A204.1 (cell line): ENCODE data around the gene RUNX3.

Experiments
- FAIRE-seq: peaks from 2 replicates; lab custom pipeline; 2012; peaks lifted over from hg19 to GRCh38; lab: Jason Lieb, UNC

RUNX3 gene

DNA sequence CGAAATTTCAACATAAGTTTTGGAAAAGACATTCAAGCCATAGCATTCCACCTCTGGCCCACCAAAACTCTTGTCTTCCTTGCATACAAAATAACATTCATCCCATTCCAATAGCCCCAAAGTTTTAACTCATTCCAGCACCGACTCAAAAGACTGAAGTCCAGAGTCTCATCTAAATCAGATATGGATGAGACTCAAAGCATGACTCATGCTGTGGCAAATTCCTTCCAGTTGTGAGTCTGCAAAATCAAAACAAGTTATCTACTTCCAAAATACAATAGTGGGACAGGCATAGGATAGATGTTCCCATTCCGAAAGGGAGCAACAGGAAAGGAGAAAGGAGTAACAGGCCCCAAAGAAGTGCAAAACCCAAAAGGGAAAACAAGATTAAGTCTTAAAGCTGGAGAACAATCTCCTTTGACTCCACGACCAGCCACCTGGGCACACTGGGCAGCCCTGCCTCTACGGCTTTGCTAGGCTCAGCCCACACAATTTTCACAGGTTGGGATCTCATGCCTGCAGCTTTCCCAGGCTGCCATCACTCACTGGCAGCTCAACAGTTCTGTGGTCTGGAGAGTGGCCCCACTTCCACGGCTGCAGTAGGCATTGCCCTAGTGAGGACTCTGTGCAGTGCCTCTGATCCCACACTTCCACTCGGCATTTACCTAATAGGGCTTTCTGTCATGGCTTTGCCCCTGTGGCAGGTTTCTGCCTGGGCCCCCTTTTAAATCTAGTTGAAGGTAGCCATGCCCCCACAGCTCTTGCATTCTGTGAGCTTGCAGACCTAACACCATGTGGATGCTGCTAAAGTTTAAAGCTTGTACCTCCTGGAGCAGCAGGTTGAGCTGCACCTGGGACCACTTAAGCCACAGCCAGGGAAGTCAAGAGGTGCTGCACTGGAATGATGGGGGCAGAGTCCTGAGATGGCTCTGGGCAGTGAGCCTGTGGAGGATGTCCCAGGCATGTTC lies 51.0 kb downstream of the RUNX3 start:
- FAIRE-seq, result no peak

DNA sequence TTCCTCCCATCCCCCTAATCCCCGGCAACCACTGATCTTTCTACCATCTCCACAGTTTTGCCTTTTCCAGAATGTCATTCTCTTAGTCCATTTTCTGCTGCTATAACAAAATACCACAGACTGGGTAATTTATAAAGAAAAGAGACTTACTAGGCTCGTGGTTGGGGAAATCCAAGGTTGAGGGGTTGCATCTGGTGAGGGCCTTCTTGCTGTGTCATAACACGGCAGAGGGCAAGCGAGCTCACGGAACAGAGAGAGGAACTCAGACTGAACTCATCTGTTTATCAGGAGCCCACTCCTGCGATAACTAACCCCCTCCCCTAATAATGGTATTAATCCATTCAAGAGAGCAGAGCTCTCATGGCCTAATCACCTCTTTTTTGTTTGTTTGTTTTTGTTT lies 52.0 kb downstream of the RUNX3 start:
- no peak for FAIRE-seq

DNA sequence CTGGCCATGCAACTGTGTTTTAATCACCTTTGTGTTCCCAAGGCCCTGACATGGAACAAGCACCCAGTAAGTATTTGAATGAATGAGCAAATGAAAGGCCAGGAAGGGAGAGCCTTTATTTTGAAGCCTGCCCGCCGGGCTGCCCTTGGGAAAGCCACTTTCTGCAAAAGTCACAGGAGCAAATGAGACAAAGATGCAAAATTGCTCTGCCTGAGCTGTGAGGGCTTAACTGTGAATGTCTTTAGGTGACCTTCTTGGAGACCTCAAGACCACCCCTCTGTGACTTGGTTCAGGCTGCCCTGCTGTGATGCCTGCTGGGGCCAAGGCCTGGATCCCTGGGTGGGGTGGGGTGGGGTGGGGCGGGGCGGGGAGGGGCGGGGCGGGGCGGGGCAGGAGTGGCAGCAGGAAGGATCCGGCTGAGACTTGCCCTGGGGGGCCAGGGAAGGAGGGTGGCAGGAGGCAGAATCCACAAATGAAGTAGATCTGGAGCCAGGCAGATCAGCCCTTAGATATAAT lies 54.0 kb downstream of the RUNX3 start:
- no peak for FAIRE-seq

DNA sequence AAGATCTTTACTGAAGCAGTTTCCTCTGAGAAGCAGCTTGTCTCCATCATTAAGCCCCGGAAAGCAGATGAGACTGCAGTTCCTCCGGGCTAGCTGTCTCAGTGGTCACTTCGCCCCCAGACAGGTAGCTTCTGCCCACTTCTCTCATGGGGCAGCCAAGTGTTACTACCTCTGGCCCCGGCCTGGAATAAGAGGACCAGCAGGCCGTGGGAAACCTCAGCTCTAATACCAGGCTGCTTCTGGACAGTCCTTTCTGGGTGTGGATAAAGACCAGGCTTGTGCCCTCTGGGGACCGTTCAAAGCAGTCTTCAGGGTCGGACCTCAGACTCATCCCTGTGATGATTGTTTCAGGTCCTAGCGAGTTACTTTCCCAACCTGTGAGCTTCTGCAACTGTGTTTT lies 54.8 kb downstream of the RUNX3 start:
- no peak for FAIRE-seq

DNA sequence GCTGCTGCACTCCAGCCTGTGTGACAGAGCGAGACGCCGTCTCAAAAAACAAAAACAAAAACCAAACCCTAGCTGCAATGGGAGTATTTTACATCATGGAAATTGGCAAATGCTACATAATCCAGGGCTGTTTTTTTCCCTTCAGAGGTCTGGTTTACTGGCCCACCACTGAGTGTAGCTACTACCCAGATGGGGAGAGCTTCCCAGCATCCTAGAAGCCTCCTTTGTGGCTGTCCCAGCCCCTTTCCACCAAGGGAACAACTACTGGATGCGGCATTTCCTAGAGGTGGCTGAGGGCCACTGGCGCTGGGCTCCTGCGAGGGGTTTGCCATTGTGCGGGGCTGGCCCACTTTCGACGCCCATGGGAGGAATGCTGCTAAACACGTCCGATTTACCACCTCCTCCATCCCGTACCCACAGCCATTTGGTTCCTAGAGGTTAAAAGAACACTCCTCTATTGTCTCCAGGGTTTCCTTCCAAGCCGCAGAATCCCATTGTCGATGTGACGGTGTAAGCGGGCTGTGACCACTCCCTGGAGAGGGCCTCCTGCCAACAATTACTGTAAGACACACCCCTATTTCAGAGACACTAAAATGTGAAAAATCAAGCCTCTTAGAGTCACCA lies 55.4 kb downstream of the RUNX3 start:
- FAIRE-seq, result no peak

DNA sequence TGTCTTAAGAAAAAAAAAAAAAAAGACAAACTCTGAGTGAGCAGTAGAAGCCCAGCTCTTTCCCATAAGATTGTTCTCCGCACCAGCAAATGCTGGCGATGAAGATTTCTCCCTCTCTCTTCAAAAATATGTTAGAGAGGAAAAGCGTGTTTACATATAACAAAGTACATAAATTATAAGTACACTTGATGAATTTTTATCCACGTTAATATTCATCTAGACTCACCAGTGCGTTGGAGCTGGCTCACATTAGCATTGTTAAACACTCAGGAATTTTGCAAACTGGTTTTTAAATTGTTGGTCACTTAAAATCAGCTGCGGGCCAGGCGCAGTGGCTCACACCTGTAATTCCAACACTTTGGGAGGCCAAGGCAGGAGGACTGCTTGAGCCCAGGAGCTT lies 56.0 kb downstream of the RUNX3 start:
- FAIRE-seq, result no peak

DNA sequence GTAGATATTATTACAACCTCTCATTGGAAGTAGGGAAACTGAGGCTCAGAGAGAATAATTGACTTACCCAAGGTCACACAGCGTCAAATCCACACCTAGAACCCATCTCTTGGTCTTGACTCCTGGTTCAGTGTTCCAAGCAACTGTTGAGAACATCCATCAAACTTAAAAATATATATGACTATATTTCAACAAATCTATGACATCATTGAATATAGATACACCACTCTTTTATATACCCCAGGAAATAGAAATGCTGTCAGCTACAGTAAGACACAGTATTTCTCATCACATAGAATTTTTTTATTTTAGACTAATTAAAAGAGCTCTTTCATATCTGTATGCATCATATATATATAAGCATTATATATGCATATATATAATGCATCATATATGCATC lies 56.9 kb downstream of the RUNX3 start:
- no peak for FAIRE-seq

DNA sequence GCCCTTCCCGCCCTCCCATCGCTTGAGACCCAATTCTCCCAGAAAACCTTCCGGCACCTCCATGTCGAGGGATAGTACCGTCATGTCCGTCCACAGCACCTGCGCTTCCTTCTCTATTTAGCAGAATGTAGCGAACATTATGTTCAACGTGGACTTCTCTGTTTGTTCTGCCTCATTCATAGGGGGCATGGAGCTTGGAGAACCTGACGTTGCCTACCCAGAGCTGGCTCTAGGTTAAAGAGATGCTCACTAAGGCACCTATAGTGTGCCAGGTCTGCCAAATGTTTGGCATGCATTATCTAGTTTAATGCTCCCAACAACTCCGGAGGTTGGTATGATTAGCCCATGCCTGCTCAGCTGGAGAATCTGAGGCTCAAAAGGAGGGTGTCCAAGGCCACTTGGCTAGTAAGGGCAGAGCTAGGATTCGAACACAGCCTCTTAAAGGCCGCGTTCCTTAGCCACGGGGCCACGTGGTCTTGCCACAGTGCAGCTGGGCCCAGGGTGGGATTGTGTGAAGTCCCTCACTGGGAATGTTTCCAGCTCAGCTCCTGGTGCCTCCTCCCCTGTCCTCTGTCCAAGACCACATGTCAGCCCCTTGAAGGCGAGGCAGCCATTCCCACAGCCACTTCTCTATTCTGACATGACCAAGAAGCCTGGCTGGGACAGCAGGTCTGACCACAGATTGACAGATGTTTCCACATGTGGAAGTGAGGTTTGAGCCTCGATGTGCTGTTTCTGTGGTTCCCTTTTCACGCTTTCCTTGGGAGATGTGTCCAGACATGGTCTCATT lies 57.8 kb downstream of the RUNX3 start:
- no peak for FAIRE-seq

DNA sequence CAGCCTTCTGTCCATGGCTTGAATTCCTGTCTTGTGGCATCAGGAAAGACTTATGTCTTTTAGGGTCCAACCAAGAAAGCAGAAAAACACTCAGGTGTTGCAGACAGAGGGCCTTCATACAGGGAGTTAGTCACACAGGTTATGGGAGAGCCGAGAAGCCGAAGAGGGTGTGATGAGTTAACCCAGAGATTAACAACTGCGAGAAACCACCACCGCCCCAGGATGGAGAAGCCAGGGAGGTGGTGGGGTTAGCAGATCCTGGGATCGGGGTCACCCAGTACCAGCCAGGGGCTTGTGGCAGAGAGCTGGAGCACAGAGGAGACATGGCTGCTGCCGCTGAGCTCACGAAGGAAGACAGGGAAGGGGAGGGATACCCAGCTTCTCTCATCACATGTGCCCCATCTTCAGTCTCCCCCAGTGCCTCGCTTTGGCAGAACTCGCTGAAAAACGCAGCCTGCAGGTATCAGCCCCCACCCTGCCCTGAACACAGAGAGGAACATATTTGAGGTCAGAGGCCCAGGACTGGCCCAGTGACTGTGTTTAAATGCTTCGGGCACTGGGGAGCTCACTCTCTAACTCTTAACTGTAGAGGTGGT lies 58.7 kb downstream of the RUNX3 start:
- FAIRE-seq, result no peak

DNA sequence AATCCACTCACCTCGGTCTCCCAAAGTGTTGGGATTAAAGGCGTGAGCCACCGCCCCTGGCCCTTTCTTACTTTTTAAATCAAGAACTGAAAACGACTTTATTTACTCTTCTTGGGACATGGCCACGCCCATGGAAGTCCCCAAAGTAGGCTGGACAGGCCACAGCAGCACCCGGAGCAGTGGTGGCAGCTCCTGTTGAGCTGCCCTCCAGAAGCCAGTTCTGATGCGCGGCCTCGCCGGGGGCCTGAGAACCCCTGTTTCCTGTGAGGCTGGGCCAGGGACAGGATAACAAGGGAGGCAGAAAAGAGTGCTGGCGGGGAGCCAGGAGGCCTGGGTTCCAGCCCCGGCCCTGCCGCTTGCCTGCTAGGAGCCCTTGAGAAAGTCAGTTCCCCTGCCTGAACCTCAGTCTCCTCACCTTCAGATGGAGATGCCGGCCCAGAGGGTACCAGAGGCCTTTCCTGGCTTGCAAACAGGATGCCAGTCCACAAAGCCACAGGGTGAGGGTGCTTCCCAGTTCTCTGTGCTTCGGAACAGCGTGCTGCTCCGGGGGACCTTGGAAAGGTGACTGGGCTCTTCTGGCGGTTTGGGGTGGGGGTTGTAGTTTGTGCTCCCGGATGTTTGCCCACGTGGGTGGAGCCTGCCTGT lies 59.4 kb downstream of the RUNX3 start:
- no peak for FAIRE-seq

DNA sequence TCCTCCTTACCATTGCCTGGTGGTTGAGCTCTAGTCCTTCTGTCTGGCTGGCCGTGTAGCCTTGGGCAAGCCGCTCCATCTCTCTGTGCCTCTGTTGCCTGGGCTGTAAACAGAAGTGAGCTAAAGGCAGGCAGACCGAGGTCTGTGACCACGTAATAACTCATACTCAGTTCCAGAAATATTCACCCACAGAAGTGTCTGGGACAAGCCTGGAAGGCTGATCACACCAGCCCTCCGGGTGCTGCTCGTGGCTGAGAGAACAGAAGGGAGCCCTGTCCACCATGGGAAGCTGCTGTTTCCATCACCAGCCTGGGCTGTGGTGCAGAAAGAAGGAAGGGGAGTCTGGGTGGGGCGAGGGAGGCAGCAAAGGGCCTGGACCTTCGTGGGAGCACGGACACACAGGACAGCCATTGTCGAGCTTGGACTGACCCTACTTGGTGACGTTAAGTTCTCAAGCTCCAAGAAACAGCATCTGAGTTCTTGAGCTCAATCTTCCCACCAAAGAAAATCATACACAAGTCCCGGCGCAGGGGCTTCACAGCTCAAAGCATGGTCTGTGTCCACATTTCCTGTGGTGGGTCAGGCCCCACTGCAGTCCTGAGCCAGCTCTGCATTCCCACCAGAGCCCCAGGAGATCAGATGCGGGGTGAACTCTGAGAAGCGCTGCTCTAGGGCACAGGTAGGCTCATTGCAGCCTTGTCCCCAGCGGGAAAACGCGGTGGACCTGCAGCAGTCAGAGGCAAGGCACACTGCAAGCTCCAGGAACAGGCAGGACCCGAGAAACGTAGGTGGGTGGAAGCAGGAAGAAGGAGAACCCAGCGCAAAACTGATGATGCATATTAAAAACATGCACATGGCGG lies 61.8 kb downstream of the RUNX3 start:
- FAIRE-seq, result no peak

DNA sequence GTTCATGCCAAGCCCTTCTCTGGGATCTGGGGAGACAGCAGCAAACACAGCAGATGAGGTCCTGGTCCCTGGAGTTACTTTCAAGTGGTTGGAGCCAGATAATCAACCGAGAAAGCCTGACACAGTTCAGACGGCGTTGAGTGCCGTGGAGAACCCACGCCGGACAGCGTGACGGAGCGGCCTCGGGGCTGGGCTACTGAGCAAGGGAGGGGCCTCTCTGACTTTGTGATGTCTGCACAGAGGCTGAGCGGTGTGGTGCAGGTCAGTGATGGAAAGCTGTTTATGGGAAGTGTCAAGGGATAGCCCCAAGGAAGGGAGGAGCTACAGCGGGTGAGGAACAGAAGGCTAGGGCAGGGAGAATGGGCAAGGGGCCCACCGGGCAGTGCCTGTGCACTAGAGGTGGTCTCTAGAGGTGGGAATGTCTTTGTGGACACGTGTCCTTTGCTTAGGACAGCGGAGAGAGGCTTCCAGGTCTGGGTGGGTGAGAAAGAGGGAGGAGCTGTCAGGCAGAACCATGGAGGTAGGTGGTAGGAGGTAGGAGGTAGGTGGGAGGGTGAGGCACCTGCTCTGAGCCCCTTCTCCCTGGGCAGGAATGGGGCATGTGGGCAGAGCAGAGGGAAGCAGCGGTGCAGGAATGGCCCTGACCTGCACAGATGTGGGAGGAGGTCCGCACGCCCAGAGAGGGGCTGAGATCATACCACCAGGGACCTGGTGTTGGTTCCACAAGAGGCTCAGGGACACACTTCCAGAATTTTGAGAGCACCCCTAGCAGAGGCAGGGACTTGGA lies 62.8 kb downstream of the RUNX3 start:
- FAIRE-seq, result no peak

DNA sequence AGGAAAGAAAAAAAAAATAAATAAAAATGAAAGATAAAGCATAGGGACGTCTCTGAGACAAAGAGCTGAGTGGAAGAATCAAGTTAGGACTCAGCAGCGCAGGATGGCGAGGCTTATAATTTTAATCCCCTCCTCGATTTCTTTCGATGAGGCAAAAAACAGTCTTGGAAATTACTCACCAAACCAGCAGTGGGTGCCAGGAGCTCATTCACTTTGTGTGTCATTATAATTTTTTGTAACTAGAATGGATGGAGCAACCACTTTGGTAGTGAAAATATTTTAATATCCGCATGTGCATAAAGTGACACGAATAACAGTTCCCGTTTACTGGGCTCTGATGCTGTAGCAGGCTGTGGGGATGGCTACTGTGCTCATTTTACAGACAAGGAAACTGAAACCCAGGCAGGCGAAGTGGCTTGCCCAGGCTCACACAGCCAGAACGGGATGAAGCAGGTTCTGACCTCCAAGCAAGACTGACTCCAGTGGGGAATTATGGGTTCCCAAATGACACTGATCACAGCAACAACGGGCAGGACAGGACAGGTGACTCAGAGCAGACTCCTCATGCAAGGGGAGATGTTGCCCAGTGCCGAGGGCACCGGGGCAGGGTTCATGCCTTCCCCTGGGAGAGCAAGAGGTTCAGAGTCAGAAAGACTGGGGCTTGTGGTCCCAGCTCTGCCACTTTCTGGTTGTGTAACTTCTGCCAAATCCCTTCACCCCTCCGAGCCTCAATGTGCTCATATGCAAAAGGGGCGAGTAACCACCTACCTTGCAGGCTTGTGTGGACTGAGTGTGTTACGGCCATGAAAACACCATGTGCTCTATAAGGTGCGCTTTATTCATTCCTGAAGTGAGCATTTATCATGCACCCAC lies 63.6 kb downstream of the RUNX3 start:
- FAIRE-seq, result no peak

DNA sequence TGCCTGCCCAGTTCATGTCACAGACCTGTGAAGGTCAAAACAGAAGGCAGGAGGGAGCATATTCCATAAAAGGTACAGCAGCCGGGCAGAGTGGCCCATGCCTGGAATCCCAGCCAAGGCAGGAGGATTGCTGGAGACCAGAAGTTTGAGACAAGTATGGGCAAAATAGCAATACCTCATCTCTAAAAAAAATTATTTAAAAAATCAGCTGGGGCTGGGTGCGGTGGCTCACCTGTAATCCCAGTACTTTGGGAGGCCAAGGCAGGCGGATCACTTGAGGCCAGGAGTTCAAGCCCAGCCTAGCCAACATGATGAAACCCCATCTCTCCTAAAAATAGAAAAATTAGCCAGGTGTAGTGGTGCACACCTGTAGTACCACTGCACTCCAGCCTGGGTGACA lies 64.5 kb downstream of the RUNX3 start:
- no peak for FAIRE-seq

DNA sequence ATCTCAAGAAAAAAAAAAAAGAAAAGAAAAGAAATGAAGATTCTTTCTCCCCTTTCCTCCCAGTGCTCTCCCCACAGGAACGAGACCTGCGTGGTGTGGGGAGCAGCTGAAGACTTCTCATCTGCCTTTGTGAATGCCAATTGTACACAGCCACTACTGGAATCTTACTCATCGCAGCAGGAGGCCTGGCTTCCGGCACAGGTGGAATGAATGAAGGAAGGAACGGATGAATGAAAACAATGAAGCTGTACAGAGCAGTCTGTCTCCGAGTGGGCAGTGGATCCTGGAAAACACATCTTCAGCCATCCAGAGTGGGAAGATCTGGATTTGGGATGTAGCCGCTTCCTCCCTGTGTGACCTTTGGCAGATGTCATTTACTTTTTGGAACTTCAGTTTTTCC lies 64.9 kb downstream of the RUNX3 start:
- no peak for FAIRE-seq

DNA sequence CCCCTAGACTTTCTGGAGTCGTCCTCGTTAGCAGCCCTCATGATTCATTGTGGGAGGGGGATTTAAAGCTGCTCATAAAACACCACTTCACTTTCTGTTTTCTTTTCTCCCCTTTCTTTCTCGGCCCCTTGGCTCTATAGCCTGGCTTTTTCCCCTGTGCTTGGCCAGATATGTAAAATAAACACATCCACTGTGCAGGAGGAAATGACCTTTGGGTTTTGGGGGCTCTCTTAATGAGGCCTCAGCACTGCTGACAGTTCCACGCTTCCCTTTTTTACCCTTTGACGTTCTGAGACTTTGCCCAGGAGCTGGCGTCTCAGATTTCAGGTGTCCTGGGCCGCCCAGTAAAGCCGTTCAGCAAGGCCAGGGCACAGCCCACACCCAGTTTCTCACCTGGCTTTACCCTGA lies 65.7 kb downstream of the RUNX3 start:
- FAIRE-seq, result no peak

DNA sequence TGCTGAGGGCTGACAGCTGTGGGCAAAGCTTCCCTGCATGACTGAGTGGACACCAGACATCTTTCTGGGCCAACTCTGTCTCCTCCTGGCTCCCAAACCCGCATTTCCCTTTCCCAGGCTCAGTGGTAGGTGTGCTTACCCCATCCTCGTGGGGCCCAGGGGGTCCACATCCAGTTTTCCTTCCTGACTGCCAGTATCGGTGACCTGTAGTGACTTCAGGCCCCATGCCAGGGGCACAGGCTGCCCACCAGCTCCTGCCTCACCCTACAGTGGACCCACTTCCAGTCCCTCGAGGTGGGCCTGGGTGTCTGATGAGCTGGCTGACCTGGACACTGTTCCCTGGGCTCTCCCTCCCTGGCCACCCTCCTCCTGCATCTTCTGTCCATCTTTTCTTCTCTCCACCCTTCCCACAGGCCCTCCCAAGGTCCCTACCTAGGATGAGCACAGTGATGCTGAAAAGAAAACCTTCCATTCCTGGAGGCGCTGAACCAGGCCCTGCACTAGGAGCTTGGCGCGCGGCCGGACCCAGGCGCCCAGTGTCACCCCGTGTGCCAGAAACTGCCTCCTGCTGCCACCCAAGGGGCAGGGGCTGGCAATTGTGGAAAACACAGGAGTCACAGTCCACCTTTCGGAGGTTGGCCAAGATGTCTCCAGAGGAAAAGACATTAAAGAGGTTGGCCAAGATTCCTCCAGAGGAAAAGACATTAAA lies 67.1 kb downstream of the RUNX3 start:
- no peak for FAIRE-seq
